Large intestine (tissue), 3 donors: ENCODE data around the gene ASTN1. TPM values are rescaled to one million over a fixed set of nuclear protein-coding genes. Genes with fewer than 3 reads are reported as not detected.

Source experiments
- DNase-seq, 2 donors: peaks; one replicate each; pipeline versions ENCODE4 v3.0.0 to v3.0.0-alpha.2; 2013
- H3K27ac ChIP-seq: one replicate; pipeline ENCODE4 v1.5.1; 2013; ENCODE audit warnings: low read length
- H3K27me3 ChIP-seq: 2 replicates; pipeline ENCODE4 v1.6.1; 2013; ENCODE audit warnings: low read length; ENCODE audit not compliant: control insufficient read depth, insufficient read depth
- H3K36me3 ChIP-seq: 2 replicates; pipeline ENCODE4 v1.6.1; 2013; ENCODE audit warnings: low read length; ENCODE audit not compliant: control insufficient read depth, insufficient read depth
- H3K4me1 ChIP-seq: one replicate; pipeline ENCODE4 v1.6.1; 2013; ENCODE audit warnings: low read length; ENCODE audit not compliant: control insufficient read depth, insufficient read depth
- H3K4me3 ChIP-seq: one replicate; pipeline ENCODE4 v1.5.1; 2013; ENCODE audit warnings: low read length
- H3K9me3 ChIP-seq: one replicate; pipeline ENCODE4 v1.6.1; 2013; ENCODE audit warnings: mild to moderate bottlenecking, low read depth, low read length, moderate library complexity; ENCODE audit not compliant: control insufficient read depth
- WGBS: methylation state at CpG from one replicate; pipeline ENCODE4 v1.1.5; 2013; ENCODE audit warnings: low lambda C conversion rate; ENCODE audit not compliant: insufficient coverage; 5-methylcytosine and 5-hydroxymethylcytosine counted together
- polyA plus RNA-seq: library from polyadenylated mRNA; unstranded; fragments of 120-200 nt; gene quantifications from one replicate; pipeline ENCODE4 v1.2.1, GENCODE V29; 2013

Gene ASTN1
- polyA plus RNA-seq, 1 donor, result 3.0 TPM

- Histone ChIP-seq H3K27ac (no peak overlapping the region), H3K4me1 (no peaks in the 10 kb centered on the region), H3K4me3 (no peak overlapping the region), H3K36me3 (no peaks in the 10 kb centered on the region), H3K27me3 (no peaks in the 10 kb centered on the region), H3K9me3 (no peaks in the 10 kb centered on the region)
- no peak for DNase-seq
- no CpG with 5 or more reads among the region's 4 CpGs for WGBS
Measured at GRCh38 chr1:176996456-176997090, 167.9 kb downstream of the ASTN1 start.

GRCh38 chr1:176994931-176995596 lies 169.4 kb downstream of the ASTN1 start:
- Histone ChIP-seq H3K27ac (no peak overlapping the region), H3K4me1 (no peaks in the 10 kb centered on the region)
- no CpG with 5 or more reads among the region's 3 CpGs for WGBS

GRCh38 chr1:176993587-176993986 lies 170.9 kb downstream of the ASTN1 start:
- Histone ChIP-seq H3K4me3 (no peak overlapping the region), H3K9me3 (no peaks in the 10 kb centered on the region), H3K27me3 (no peaks in the 10 kb centered on the region), H3K27ac (no peak overlapping the region), H3K36me3 (no peaks in the 10 kb centered on the region), H3K4me1 (no peaks in the 10 kb centered on the region)
- DNase-seq, result no peak
- WGBS, result 80% methylated on average over 1 of the region's 3 CpGs

More at GRCh38 chr1:176994931-176995596, 169.4 kb downstream of the ASTN1 start:
- no peak overlapping the region for H3K4me3 ChIP-seq
- no peaks in the 10 kb centered on the region for H3K9me3 ChIP-seq
- DNase-seq, result no peak
- no peaks in the 10 kb centered on the region for H3K36me3 ChIP-seq
- no peaks in the 10 kb centered on the region for H3K27me3 ChIP-seq

GRCh38 chr1:176989754-176990153 lies 174.8 kb downstream of the ASTN1 start:
- no peak for DNase-seq
- Histone ChIP-seq H3K9me3 (no peaks in the 10 kb centered on the region), H3K36me3 (no peaks in the 10 kb centered on the region), H3K27me3 (no peaks in the 10 kb centered on the region), H3K27ac (no peak overlapping the region), H3K4me3 (no peak overlapping the region), H3K4me1 (no peaks in the 10 kb centered on the region)
- no CpG with 5 or more reads among the region's 1 CpG for WGBS

GRCh38 chr1:176989023-176989422 lies 175.5 kb downstream of the ASTN1 start:
- DNase-seq, result no peak
- no peak overlapping the region for H3K4me3 ChIP-seq
- H3K36me3 ChIP-seq, result no peaks in the 10 kb centered on the region
- H3K9me3 ChIP-seq, result no peaks in the 10 kb centered on the region
- WGBS, result no CpG with 5 or more reads among the region's 1 CpG
- no peaks in the 10 kb centered on the region for H3K4me1 ChIP-seq
- H3K27ac ChIP-seq, result no peak overlapping the region
- H3K27me3 ChIP-seq, result no peaks in the 10 kb centered on the region

GRCh38 chr1:176987016-176987415 lies 177.5 kb downstream of the ASTN1 start:
- Histone ChIP-seq H3K4me1 (no peaks in the 10 kb centered on the region), H3K27me3 (no peaks in the 10 kb centered on the region), H3K9me3 (no peaks in the 10 kb centered on the region), H3K27ac (no peak overlapping the region), H3K4me3 (no peak overlapping the region), H3K36me3 (no peaks in the 10 kb centered on the region)
- DNase-seq, result no peak

GRCh38 chr1:176983731-176984130 lies 180.8 kb downstream of the ASTN1 start:
- H3K4me1 ChIP-seq, result no peaks in the 10 kb centered on the region
- no peaks in the 10 kb centered on the region for H3K27me3 ChIP-seq
- no CpG with 5 or more reads among the region's 5 CpGs for WGBS
- no peaks in the 10 kb centered on the region for H3K9me3 ChIP-seq
- no peaks in the 10 kb centered on the region for H3K36me3 ChIP-seq
- no peak for DNase-seq
- no peak overlapping the region for H3K4me3 ChIP-seq
- no peak overlapping the region for H3K27ac ChIP-seq

GRCh38 chr1:176976771-176977170 lies 187.7 kb downstream of the ASTN1 start:
- Histone ChIP-seq H3K4me1 (no peaks in the 10 kb centered on the region), H3K9me3 (no peaks in the 10 kb centered on the region), H3K27me3 (no peaks in the 10 kb centered on the region), H3K36me3 (no peaks in the 10 kb centered on the region), H3K27ac (no peak overlapping the region), H3K4me3 (no peak overlapping the region)
- WGBS, result 88% methylated on average over 1 of the region's 7 CpGs
- no peak for DNase-seq

- no peaks in the 10 kb centered on the region for H3K9me3 ChIP-seq
- WGBS, result no CpG with 5 or more reads among the region's 4 CpGs
- H3K27me3 ChIP-seq, result no peaks in the 10 kb centered on the region
- no peaks in the 10 kb centered on the region for H3K4me1 ChIP-seq
- H3K36me3 ChIP-seq, result no peaks in the 10 kb centered on the region
- no peak for DNase-seq
- no peak overlapping the region for H3K4me3 ChIP-seq
- H3K27ac ChIP-seq, result no peak overlapping the region
Measured at GRCh38 chr1:176976225-176976624, 188.3 kb downstream of the ASTN1 start.

- WGBS, result no CpG with 5 or more reads among the region's 2 CpGs
- Histone ChIP-seq H3K36me3 (no peaks in the 10 kb centered on the region), H3K27ac (no peak overlapping the region), H3K4me3 (no peak overlapping the region), H3K4me1 (no peaks in the 10 kb centered on the region), H3K27me3 (no peaks in the 10 kb centered on the region), H3K9me3 (no peaks in the 10 kb centered on the region)
- no peak for DNase-seq
Measured at GRCh38 chr1:176964687-176965086, 199.8 kb downstream of the ASTN1 start.

GRCh38 chr1:176963181-176963580 lies 201.3 kb downstream of the ASTN1 start:
- H3K36me3 ChIP-seq, result no peaks in the 10 kb centered on the region
- WGBS, result no CpG with 5 or more reads among the region's 2 CpGs
- H3K27me3 ChIP-seq, result no peaks in the 10 kb centered on the region
- DNase-seq, result no peak
- H3K9me3 ChIP-seq, result no peaks in the 10 kb centered on the region
- H3K4me1 ChIP-seq, result no peaks in the 10 kb centered on the region
- no peak overlapping the region for H3K27ac ChIP-seq
- no peak overlapping the region for H3K4me3 ChIP-seq
